Uterus (tissue), 4 donors: ENCODE measurements around the gene HTD2. TPM values are rescaled to one million over a fixed set of nuclear protein-coding genes. Genes with fewer than 3 reads are reported as not detected.

Experiments
- DNase-seq, 2 donors: peaks; one replicate each; pipeline ENCODE4 v3.0.0-alpha.2; 2019 to 2020
- H3K27ac ChIP-seq, 2 donors: fragments of 200-600 bp; sonication (generic); 1 replicate in 1 of 2; 2 replicates in 1 of 2; pipeline ENCODE4 v1.5.1; 2016 to 2018
- H3K27me3 ChIP-seq, 2 donors: fragments of 200-600 bp; sonication (generic); one replicate each; pipeline ENCODE4 v1.5.1; 2018 to 2019; ENCODE audit warnings: control low read depth in 1 of 2
- H3K36me3 ChIP-seq, 2 donors: fragments of 200-600 bp; sonication (generic); one replicate each; pipeline ENCODE4 v1.5.1; 2019; ENCODE audit warnings: control low read depth in 1 of 2
- H3K4me1 ChIP-seq, 2 donors: fragments of 200-600 bp; sonication (generic); one replicate each; pipeline ENCODE4 v1.5.1; 2018 to 2019; ENCODE audit warnings: control low read depth in 1 of 2
- H3K4me3 ChIP-seq, 2 donors: fragments of 200-600 bp; sonication (generic); 1 replicate in 1 of 2; 2 replicates in 1 of 2; pipeline ENCODE4 v1.5.1; 2018 to 2019; ENCODE audit warnings: mild to moderate bottlenecking in 1 of 2
- H3K9me3 ChIP-seq, 2 donors: fragments of 200-600 bp; sonication (generic); one replicate each; pipeline ENCODE4 v1.5.1; 2019; ENCODE audit warnings: control low read depth in 1 of 2
- CTCF ChIP-seq, 4 experiments: fragments of 200-600 bp in 2 of 4; fragments of 450-650 bp in 2 of 4; sonication (generic) in 2 of 4; IDR thresholded peaks; one replicate each; pipeline ENCODE4 v1.5.1; 2016 to 2019; ENCODE audit warnings: antibody characterized with exemption in 4 of 4, mild to moderate bottlenecking in 2 of 4, moderate library complexity in 1 of 4
- POLR2A ChIP-seq, 2 donors: fragments of 450-650 bp; IDR thresholded peaks; one replicate each; pipeline ENCODE4 v1.6.1; 2016; ENCODE audit warnings: antibody characterized with exemption in 2 of 2, mild to moderate bottlenecking in 1 of 2, moderate library complexity in 1 of 2
- intact Hi-C: fragments of 100-400 bp; cut with DNase I; formaldehyde crosslinking; loops from one replicate; pipeline ENCODE4 v1.15.1; 2023; ENCODE audit warnings: low total_unique reads
- total RNA-seq, 4 donors: library from RNA; depleted of rRNA in 3 of 4; stranded (reverse); fragments of >200 nt in 3 of 4; gene quantifications; one replicate each; pipeline versions ENCODE4 v1.1.0 to v1.2.4, GENCODE V29; 2014 to 2023
- donor health status: DM: yes; HTN: yes; CAD: no.

Gene HTD2
- total RNA-seq, 4 donors from 2014 or later = 1.2 to 39.6 (median 7.8) TPM

- H3K4me1 ChIP-seq = no peaks in the 10 kb centered on the region
- H3K27me3 ChIP-seq = no peaks in the 10 kb centered on the region
- intact Hi-C loops = no loop called here
- no peak overlapping the region for H3K27ac ChIP-seq
- H3K9me3 ChIP-seq = no peaks in the 10 kb centered on the region
- TF ChIP-seq CTCF (IDR thresholded peaks at IDR 0.05) (no peak), POLR2A (IDR thresholded peaks at IDR 0.05) (no peak)
- DNase-seq = no peak
- no peak overlapping the region for H3K4me3 ChIP-seq
- no peaks in the 10 kb centered on the region for H3K36me3 ChIP-seq
Observed at GRCh38 chr3:58356054-58356453, 49.7 kb downstream of the HTD2 start.

GRCh38 chr3:58357402-58357801, 51.1 kb downstream of the HTD2 start:
- no peaks in the 10 kb centered on the region for H3K4me1 ChIP-seq
- TF ChIP-seq CTCF (IDR thresholded peaks at IDR 0.05) = no peak
- TF ChIP-seq POLR2A (IDR thresholded peaks at IDR 0.05) = no peak
- no peaks in the 10 kb centered on the region for H3K36me3 ChIP-seq
- no peak overlapping the region for H3K27ac ChIP-seq
- no peak for DNase-seq
- intact Hi-C loops = no loop called here
- no peaks in the 10 kb centered on the region for H3K27me3 ChIP-seq
- H3K9me3 ChIP-seq = no peaks in the 10 kb centered on the region
- H3K4me3 ChIP-seq = no peak overlapping the region

GRCh38 chr3:58358092-58358491, 51.8 kb downstream of the HTD2 start:
- intact Hi-C loops = no loop called here
- Histone ChIP-seq H3K27me3 (no peaks in the 10 kb centered on the region), H3K27ac (no peak overlapping the region), H3K4me3 (no peak overlapping the region), H3K4me1 (no peaks in the 10 kb centered on the region), H3K36me3 (no peaks in the 10 kb centered on the region), H3K9me3 (no peaks in the 10 kb centered on the region)
- no peak for TF ChIP-seq CTCF (IDR thresholded peaks at IDR 0.05)
- TF ChIP-seq POLR2A (IDR thresholded peaks at IDR 0.05) = no peak
- DNase-seq = no peak

GRCh38 chr3:58358808-58359207, 52.5 kb downstream of the HTD2 start:
- Histone ChIP-seq H3K9me3 (no peaks in the 10 kb centered on the region), H3K4me1 (no peaks in the 10 kb centered on the region), H3K27me3 (no peaks in the 10 kb centered on the region), H3K27ac (no peak overlapping the region), H3K36me3 (no peaks in the 10 kb centered on the region), H3K4me3 (no peak overlapping the region)
- intact Hi-C loops = no loop called here
- no peak for DNase-seq
- TF ChIP-seq CTCF (IDR thresholded peaks at IDR 0.05) (no peak), POLR2A (IDR thresholded peaks at IDR 0.05) (no peak)

- no peak overlapping the region for H3K4me3 ChIP-seq
- H3K9me3 ChIP-seq = no peaks in the 10 kb centered on the region
- TF ChIP-seq POLR2A (IDR thresholded peaks at IDR 0.05) (no peak), CTCF (IDR thresholded peaks at IDR 0.05) (no peak)
- intact Hi-C loops = no loop called here
- no peaks in the 10 kb centered on the region for H3K4me1 ChIP-seq
- H3K36me3 ChIP-seq = no peaks in the 10 kb centered on the region
- DNase-seq = no peak
- H3K27me3 ChIP-seq = no peaks in the 10 kb centered on the region
- H3K27ac ChIP-seq = no peak overlapping the region
Observed at GRCh38 chr3:58359621-58360020, 53.3 kb downstream of the HTD2 start.
